Skin epidermis (tissue), 12 donors: ENCODE data around the gene NBPF10.
"Not testable (repeated sequence)": the region's sequence is repeated elsewhere in the genome, so short reads cannot be mapped to it uniquely, and the experiment has no call there.

Source experiments
- H3K27ac ChIP-seq, 21 experiments: fragments of 200-600 bp; sonication (generic) in 11 of 21; one replicate each; pipeline ENCODE4 v1.5.0; 2020; ENCODE audit warnings: mild to moderate bottlenecking in 3 of 21, inconsistent platforms in 2 of 21, moderate library complexity in 2 of 21
- H3K4me3 ChIP-seq, 7 experiments: fragments of 200-600 bp; sonication (generic) in 2 of 7; one replicate each; pipeline ENCODE4 v1.5.0; 2020; ENCODE audit warnings: inconsistent platforms in 2 of 7, mild to moderate bottlenecking in 2 of 7, moderate library complexity in 1 of 7

Gene NBPF10, protein sequence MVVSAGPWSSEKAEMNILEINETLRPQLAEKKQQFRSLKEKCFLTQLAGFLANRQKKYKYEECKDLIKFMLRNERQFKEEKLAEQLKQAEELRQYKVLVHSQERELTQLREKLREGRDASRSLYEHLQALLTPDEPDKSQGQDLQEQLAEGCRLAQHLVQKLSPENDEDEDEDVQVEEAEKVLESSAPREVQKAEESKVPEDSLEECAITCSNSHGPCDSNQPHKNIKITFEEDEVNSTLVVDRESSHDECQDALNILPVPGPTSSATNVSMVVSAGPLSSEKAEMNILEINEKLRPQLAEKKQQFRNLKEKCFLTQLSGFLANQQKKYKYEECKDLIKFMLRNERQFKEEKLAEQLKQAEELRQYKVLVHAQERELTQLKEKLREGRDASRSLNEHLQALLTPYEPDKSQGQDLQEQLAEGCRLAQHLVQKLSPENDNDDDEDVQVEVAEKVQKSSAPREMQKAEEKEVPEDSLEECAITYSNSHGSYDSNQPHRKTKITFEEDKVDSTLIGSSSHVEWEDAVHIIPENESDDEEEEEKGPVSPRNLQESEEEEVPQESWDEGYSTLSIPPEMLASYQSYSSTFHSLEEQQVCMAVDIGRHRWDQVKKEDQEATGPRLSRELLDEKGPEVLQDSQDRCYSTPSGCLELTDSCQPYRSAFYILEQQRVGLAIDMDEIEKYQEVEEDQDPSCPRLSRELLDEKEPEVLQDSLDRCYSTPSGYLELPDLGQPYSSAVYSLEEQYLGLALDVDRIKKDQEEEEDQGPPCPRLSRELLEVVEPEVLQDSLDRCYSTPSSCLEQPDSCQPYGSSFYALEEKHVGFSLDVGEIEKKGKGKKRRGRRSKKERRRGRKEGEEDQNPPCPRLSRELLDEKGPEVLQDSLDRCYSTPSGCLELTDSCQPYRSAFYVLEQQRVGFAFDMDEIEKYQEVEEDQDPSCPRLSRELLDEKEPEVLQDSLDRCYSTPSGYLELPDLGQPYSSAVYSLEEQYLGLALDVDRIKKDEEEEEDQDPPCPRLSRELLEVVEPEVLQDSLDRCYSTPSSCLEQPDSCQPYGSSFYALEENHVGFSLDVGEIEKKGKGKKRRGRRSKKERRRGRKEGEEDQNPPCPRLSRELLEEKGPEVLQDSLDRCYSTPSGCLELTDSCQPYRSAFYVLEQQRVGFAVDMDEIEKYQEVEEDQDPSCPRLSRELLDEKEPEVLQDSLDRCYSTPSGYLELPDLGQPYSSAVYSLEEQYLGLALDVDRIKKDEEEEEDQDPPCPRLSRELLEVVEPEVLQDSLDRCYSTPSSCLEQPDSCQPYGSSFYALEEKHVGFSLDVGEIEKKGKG (N-terminal part only)

DNA sequence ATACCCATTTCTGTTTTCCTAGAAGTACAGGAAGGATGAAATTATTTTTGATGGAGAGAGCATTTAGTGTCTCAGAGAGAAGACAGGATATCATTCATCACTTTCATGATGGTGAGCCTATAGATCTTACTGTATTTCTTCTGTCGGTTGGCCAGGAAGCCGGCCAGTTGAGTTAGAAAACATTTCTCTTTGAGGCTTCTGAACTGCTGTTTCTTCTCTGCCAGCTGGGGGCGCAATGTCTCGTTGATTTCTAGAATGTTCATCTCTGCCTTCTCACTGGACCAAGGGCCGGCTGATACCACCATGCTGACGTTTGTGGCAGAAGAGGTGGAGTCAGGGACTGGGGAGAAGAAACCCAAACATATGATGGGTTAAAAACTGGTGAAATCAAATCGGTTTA, at the start of gene NBPF10:
NBPF10 (minus strand) TSS at position 340 of the 400 bp plus-strand sequence; CDS start at position 305, 35 bp downstream.
- H3K4me3 ChIP-seq, H3K27ac ChIP-seq: not testable (repeated sequence)

DNA sequence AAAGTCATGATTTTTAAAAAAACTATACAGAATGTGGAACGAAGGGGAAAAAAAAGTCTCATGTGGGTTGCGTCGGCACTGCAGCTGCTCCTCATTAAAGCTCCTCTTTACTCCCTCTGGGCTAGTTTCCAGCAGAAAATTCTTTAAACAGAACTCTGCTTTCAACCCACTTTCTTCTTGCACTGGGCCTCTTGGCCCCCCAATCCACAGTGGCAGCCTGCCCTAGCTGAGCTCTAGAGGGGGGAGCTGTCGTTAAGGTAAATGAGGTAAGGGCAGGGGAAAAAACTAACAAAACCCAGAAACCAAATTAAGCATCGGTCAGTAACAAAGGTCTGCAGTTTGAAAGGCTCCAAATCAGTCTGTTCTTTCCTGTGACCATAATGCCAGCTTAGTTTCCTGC, 29.9 kb upstream of the NBPF10 start:
- not testable (repeated sequence) for H3K27ac ChIP-seq, H3K4me3 ChIP-seq

DNA sequence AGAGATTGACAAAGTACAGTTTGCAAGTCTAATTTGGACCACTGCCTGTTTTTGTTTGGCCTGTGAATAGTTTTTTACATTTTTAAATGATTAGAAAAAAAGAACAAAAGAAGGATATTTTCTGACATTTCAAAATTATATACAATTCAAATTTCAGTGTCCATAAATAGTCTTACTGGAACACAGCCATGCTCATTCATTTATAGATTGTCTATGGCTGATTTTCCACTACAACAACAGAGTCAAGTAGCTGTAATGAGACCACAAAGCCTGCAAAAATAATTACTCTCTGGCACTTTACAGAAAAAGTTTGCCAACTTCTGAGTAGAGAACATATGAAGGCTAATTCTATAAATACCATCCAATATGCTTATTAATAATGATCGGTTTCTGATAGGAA, 23.1 kb upstream of the NBPF10 start:
- H3K4me3 ChIP-seq, H3K27ac ChIP-seq: not testable (repeated sequence)

DNA sequence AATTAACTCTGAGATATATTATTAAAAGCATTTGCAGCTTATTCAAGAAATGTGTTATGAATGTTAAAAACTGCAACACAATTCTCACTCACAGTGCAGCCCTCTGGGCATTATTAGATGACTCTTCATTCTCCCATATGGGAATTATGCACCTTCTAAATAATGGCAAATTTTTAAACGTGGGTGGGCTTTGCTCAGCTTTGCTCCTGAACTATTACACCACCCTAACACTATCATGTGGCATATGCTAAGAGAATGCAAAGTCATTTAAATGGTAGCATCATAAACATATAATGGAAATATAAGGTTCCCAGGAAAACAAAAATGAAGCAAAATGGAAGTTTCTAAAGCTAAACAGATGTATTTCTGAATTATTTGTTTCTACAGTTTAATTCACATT, 22.7 kb upstream of the NBPF10 start:
- not testable (repeated sequence) for H3K27ac ChIP-seq, H3K4me3 ChIP-seq
